SK-MEL-5 (cell line): ENCODE data around the gene MED23. TPM values are rescaled to one million over a fixed set of nuclear protein-coding genes. Genes with fewer than 3 reads are reported as not detected.
A peak's percentile ranks its signal among the peaks of the same experiment; 100 is the strongest.

ENCODE experiments used
- DNase-seq: peaks from one replicate; pipeline ENCODE4 v3.0.0-alpha.2; 2016; ENCODE audit warnings: low read depth, low spot score
- in situ Hi-C: cut with HindIII; loops from 2 replicates; pipeline ENCODE4 v1.10.0; 2016; ENCODE audit warnings: low sequenced_read_pairs, high pct_unique_total_duplicates, low pct_unique_long_range_greater_than_20kb
- total RNA-seq: library from RNA; depleted of rRNA; stranded (reverse); fragments of >200 nt; shearing (Covaris generic); gene quantifications from 2 replicates; pipeline ENCODE4 v1.2.3, GENCODE V29; 2014

The MED23 gene
- total RNA-seq, 1 experiment from 2014 or later: 22.9 TPM

DNA sequence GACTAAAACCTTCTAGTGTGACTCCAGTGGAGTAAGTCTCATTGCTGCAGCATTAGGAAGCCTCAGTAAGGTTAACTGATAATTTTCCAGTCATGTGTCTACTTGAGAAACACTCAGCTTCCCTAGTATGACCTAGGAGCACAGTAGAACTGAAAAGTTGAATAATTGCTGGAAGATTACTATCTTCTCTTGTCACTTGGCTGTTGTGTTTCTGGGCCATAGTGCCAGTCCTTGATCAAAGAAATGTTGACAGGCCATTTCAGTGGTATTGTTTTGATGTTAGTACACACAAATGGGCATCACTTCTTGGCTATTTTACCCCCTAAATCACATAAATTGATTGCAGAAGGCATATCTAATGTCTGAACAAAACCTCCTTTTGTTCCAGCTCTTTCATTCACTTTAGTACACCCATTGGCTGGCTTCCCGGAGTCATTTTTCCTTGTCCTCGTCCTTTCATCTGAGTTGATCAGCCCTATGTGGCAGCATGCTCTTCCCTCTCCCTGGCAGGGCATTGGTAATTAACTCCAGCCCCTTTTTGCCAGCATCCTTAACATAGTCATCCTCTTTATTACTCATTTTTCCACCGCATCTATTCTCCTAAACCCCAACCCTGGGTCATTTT lies 15.1 kb upstream of the MED23 start:
- peak; percentile 71 for DNase-seq
- in situ Hi-C loops: no loop called here

DNA sequence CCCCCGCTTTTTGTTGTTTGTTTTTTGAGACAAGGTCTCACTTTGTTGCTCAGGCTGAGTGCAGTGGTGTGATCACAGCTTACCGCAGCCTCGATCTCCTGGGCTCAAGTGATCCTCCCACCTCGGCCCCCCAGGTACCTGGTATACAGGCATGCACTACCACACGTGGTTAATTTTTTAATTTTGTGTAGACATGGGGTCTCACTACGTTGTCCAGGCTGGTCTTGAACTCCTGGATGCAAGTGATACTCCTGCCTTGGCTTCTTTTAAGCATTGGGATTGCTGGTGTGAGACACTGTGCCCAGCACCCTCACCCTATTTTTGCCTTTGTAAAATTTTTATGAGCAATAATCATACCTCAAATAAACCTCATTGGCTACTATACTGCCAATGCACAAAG lies 14.5 kb upstream of the MED23 start:
- in situ Hi-C loops: no loop called here
- DNase-seq: no peak

DNA sequence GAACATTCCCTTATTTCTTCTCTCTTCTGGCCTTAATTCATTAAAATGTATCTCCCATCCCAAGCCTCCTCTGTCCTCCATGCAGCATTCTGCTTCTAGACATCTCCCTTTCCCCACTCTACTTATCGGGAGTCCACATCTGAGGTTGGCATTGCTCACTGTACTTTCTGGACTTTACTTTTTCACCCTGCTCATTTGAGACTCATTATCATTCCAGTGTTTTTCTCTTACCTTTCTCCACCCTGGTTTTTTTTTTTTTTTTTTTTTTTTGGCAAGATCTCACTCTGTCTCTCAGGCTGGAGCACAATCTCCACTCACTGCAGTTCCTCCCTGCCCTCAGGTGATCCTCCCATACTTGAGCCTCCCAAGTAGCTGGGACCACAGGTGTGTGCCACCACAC lies 13.5 kb upstream of the MED23 start:
- in situ Hi-C loops: no loop called here
- no peak for DNase-seq

DNA sequence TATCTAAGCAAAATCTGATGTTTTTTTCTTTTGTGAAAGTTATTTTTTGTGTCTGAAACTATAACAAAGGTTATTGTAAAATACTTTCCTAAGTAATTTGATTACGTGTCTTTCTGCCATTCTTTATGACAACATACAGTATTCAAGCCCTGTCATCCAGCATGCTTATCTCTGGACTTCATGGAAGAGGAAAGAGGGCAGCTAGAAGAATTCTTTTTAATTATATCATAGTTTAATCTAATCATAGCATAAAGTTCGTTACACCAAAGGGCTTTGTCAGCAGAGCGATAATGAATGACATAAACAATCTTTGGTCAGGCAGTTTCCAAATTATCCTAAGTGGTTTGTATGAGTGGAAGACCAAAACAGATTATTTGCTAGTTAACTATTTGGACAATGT lies 12.5 kb upstream of the MED23 start:
- no peak for DNase-seq
- in situ Hi-C loops: no loop called here

DNA sequence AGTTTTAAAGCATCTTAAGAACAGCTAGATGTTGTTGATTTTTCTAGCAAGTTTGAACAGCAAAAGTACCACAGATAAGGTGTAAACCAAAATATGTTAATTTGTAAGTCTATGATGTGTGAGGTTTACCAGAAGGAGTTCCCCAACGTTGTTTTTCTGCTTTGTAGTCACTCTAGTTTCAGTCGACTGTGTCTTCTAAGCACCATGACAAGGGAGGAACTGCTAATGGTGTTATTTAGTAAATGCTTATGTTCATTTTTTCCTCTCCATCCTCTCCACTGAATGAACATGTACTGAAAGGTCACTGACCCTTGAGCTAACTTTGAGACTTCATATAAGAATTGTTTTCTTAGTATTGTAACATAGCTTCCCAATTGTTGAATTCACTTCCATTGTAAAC lies 12.1 kb upstream of the MED23 start:
- DNase-seq: no peak
- in situ Hi-C loops: no loop called here

DNA sequence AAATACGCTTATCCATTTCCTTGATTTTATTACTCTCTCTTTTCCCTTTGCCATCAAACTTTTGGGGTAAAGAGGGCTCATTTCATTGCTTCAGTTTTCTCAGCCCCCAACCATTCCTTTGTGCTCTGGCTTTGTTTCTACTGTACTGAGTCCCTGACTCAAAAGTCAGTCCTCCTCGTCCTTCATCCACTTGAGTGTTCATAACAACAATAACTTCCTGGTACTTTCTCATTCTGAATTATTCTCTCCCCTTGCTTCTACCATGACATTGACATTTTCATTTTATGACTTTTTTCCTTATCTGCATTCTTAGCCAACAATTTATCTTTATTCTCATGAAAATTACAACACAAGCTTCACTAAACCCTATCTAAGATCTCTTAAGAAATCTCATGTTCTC lies 10.0 kb upstream of the MED23 start:
- in situ Hi-C loops: no loop called here
- DNase-seq: no peak

DNA sequence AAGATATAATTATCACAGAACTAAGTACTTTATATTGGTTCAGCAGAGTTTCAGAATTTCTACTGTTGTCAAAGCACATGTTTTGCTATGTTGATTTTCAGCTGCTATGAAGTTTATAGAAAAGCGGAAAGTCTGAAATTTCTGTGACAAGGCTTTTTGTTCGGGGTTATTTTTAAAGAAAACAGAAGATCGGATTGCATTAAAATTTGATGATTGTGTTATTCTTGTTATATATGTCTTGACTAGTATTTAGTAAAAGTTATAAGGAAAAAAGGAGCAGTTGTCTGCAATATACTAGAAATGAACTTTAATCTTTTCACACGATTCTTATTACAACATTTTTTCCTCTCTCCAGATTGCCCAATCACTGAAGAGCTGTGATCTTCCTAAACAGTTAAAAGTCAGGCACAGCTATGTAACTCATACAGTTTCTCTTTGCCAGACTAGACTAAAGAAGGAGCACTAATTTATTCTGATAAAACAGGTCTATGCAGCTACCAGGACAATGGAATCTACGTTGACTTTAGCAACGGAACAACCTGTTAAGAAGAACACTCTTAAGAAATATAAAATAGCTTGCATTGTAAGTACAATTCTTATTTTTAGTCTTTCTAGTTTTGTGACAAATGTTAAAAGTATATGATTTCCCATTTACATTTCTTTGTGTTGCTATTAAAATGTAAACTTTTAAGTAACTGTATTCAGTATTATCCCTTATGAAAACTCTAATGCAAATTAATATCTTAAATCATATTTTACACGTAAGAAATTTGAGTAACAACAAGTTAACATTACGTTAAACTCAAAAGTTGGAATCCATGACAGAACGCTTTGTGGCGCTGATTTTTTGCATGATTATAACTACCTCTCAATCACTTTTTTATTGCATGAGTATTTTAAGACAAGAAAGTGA lies 9.1 kb upstream of the MED23 start, which contains the start of gene ENPP3:
TSS of gene ENPP3 (plus strand) at position 423 of the 913 bp plus-strand sequence. CDS start at position 506, 83 bp downstream.
- in situ Hi-C loops: no loop called here
- no peak for DNase-seq

DNA sequence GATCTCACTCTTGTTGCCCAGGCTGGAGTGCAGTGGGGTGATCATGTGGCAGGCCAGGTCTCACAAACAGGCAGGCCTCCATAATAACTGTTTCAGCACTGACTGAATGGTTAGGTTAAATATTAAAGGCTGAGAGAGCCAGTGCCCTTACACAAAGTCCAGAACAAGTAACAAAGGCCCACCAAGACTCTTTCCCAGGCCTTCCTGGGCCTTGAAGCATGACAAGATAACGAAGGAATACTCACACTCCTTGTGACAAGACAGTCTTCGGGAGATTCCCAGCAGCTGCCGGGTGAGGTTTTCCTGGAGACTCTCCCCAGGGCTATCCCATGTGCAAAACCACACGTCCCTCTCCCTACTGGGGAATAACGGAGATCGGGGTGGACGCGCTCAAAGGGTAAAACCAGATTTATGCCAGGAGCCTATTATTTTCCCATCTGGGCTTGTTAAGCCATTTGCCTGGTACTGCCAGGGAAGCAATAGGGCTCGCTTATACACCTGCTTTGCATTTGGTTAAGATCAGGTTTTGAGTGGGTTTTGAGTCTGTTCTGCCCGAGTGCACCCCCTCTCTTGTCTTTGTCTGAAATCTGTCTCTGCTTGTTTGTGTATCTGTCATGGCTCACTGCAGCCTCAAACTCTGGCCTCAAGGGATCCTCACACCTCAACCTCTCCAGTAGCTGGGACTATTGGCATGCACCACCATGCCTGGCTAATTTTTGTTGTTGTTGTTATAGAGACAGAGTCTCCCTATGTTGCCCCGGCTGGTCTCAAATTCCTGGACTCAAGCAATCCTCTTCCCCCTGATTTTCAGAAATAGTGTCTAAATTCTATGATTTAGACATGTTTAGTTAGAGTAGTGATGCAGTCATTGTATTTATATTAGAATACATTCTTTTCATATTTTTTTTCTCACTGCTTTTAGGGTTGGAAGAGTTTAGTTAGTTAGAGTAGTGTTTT lies 7.6 kb upstream of the MED23 start:
- no peak for DNase-seq
- in situ Hi-C loops: no loop called here

DNA sequence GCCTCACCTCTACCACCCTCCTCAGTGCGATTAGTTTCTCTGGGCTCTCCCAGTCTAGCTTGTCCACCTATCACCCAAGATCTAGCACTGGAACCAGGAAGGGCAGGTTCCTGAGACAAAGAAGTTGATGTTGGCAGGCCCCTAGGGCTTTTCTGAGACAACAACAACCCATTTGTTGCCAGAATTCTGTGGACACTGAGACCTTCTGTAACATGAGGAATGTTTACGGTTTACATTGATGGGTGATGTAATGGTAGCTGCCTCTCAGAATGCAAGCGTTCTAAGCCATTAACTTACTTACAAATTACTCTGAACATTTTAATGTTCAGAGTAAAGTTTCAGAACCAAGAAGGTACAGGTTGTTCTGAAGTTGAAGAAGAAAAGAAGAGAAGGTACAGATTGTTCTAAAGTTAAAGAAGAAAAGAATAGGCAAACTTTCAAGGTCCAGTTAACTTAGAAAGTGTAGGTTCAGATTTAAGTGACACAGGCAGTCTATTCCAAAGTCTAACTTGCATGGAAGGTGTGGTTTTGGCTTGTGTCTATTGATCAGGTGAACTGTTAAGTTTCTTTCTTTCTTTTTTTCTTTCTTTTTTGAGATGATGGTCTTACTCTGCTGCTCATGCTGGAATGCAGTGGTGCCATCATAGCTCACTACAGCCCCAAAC lies 3.7 kb upstream of the MED23 start:
- in situ Hi-C loops: no loop called here
- peak; percentile 91 for DNase-seq

DNA sequence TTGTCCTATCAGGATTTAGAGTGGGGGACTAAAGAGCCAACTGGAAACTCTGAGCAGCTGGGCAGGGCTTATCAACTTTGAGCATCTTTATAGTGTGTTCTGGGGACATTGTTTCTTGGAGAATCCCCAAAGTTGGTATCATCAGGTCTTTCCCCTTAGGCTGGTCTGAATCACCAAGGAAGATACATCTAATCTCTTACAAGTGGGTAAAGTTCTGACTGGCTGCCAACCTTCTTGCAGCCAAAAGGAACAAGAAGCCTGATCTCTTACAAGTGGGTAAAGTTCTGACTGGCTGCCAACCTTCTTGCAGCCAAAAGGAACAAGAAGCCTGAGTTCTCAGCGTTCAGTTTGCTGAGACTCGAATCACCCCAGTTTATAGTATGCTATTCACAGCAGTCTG lies 1.6 kb upstream of the MED23 start:
- in situ Hi-C loops: no loop called here
- no peak for DNase-seq

DNA sequence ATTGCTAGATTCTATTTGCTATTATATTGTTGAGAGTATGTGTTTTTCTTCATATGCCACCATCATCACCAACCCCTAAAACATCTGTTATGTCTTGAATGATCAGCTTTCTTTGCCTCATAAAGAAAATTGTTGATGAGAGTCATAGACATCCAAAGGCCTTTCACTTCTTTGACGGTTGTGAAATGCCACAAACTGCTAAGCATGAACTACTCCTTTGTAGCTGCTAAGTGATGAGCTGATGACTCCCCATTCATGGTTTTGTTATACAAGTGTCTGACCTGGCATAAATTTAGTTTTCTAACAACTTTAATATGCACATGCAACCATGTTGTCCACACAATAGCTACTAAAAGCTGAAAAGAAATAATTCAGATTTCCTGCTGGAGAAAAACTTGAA lies 684 bp upstream of the MED23 start:
- DNase-seq: peak; percentile 64
- in situ Hi-C loops: no loop called here

DNA sequence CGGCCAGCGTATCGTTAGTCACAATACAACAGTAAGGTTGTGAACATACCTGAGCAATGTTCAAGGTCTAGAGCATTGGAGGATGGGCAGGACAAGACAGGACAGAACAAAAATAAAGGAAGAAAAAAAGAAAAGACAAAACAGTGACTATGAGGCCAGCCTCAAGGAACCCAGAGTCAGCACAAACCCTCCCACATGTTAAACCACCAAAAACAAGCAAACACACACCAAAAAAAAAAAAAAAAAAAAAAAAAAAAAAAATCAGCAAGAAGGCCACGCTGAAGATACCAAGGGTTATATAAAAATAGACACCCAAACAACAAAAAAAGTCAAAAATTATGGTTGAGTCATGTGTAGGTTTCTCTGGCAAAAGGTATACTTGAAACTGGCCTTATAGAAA lies 12.8 kb downstream of the MED23 start:
- no peak for DNase-seq
- in situ Hi-C loops: no loop called here

DNA sequence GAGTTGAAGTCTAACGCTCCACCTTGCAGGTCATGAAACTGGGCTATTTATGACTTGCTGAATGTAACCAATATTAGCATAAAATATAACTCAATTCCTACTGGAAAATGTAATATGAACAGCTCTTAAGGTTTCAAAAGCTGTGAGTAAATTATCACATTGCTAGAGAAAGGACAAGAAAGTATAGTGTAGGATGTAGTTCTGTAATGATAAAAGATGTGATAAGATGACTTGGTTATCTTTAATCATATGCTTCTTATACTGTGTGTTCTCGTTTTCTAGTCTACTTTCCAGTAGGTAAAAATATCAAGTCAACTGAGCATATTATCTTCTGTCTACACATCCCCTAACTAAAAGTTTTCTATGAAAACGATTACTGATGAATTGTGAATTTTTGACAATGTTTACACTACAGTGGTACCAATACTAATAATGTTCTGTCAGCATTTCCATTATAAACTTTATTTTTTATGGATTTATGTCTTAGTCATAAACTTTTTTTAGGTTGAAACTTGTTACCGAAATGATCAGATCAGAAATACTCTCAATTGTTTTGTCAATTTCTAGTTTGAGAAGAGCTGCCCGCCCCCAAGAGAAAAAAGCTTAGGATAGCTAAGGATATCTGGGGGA lies 14.6 kb downstream of the MED23 start:
- in situ Hi-C loops: no loop called here
- DNase-seq: no peak

DNA sequence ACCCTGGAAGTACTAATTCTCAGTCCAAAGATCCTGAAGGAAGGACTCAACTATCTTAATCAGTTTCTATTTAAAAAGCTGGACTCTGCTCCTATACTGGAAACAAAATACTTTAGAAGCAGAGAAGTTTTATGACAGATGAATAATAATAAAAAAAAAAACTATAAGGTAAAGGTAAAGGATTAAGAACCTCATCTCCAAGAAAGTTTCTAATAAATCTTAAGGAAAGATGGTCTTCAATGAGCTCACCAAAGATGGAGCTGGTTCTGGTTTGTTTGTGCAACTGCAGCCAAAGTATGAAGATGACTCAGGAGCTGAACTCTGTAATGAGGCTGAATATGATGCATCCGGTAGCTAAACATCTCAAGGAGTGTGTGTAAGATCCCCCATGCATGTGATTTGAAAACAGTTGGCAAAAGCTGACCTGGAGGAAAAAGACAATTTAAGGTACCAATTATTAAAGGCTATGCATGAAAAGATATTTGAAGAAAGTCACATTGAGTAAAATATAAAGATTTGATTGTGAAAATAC lies 25.2 kb downstream of the MED23 start:
- in situ Hi-C loops: no loop called here

DNA sequence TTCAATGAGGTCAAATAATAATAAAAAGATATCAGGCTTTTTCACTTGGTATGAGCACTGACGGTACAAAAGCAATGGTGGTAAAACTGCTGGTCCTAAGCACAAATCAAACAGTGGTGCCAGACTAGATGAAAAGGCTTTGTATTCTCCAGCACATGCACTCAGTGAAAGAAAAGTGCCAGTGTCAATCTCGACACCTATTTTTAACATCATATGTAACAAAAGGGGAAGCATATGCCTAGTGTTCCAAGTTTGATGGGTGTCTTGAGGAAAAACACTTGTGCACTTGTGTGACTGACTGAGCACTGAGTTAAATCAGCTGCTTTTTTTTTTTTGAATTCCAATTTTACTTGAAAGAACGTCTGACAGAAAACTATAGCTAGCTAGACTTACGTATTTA lies 27.3 kb downstream of the MED23 start:
- peak; percentile 7 for DNase-seq
- in situ Hi-C loops: no loop called here

More for the DNA sequence above, 25.2 kb downstream of the MED23 start:
- no peak for DNase-seq

DNA sequence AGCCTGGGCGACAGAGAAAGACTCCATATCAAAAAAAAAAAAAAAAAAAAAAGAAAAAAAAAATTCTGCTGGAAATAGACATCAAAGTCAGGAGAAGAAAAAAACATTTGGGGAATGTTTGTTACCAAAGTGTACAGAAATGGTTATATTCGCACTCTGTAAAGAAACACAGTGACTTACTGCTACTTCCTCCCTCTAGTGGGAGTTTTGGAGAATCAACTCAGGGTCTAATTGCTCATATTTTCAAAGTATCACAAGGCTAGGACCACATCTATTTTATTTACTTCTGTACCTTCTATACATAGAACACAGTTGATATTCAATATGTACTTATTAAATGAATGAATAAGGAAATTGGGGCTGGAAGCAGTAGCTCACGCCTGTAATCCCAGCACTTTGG lies 30.6 kb downstream of the MED23 start:
- in situ Hi-C loops: no loop called here
- peak; percentile 35 for DNase-seq

DNA sequence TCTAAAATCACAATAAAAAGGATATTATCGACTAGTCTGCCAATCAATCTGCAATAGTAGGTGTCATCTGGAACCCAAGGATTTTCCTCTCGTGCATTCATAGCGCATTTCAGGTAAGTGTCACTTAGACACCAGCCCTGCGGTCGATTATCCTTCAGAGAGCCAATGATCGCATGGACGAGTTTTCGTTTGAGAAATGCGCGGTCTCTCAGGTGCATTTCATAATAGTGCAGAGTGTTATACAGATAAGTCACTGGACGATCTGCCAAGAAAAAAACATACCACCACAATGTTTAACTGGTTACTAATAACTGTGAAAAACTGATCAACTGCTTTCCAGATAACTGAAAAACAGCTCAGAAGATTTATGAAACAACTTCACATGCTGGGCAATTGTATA lies 34.0 kb downstream of the MED23 start:
- in situ Hi-C loops: no loop called here
- DNase-seq: no peak
